ENCODE measurements around the gene SLC17A9. TPM values are rescaled to one million over a fixed set of nuclear protein-coding genes. Genes with fewer than 3 reads are reported as not detected.
A peak's percentile ranks its signal among the peaks of the same experiment; 100 is the strongest.

The SLC17A9 gene
- polyA plus RNA-seq, 3 donors, result 0.81 to 31.3 (median 0.82) TPM

- intact Hi-C loops (cut with micrococcal nuclease), result loop anchor here (2.0 kb wide), 1 partner anchor 14 kb away; the partner anchor contains the start of gene GID8 (in 2 of the 2)
- WGBS (ENCODE audit: insufficient coverage), result 7% methylated on average over 17 of the region's 19 CpGs
- Mint-ChIP-seq H3K4me1 (peaks cover 39% of the 10 kb centered on the region), H3K36me3 (peaks cover 22 to 29% of the 10 kb centered on the region in 2 donors), H3K4me3 (peak overlapping the region; percentile 79 to 86), H3K9me3 (peaks cover 3 to 10% (median 6%) of the 10 kb centered on the region in 7 donors), H3K27me3 (ENCODE audit: low read depth in 3 of 3) (no peaks in the 10 kb centered on the region), H3K27ac (peak overlapping the region; percentile 88 to 91 (median 90))
- TF ChIP-seq CTCF (IDR thresholded peaks at IDR 0.05), result no peak
- Histone ChIP-seq H2AFZ (ENCODE audit: insufficient read depth, low read depth, low read length, poor library complexity, severe bottlenecking) (peak overlapping the region; percentile 87), H3K36me3 (replicated peaks in 1 of 2; ENCODE audit: control insufficient read depth in 1 of 2, insufficient read depth in 2 of 2, low read length in 2 of 2) (peaks cover 7 to 33% of the 10 kb centered on the region in 2 donors), H3K4me3 (replicated peaks in 1 of 3; ENCODE audit: low read depth in 2 of 3, low read length in 3 of 3) (peak overlapping the region; percentile 36 to 70 (median 50)), H3K79me2 (ENCODE audit: insufficient read depth, low read length) (peaks cover 22% of the 10 kb centered on the region), H3K27ac (ENCODE audit: low read depth in 1 of 2, low read length in 2 of 2) (peak overlapping the region; percentile 88 to 90), H3K27me3 (ENCODE audit: control insufficient read depth in 2 of 2, insufficient read depth in 2 of 2, low read length in 2 of 2) (no peaks in the 10 kb centered on the region), H4K20me1 (ENCODE audit: insufficient read depth, low read length) (no peaks in the 10 kb centered on the region), H3K4me1 (ENCODE audit: control insufficient read depth in 1 of 2, insufficient read depth in 2 of 2, low read length in 2 of 2) (peaks cover 32 to 36% of the 10 kb centered on the region in 2 donors), H3K9ac (ENCODE audit: insufficient read depth, low read length, poor library complexity, severe bottlenecking) (peak overlapping the region; percentile 71), H3K9me3 (replicated peaks in 1 of 2; ENCODE audit: control insufficient read depth in 1 of 2, insufficient read depth in 1 of 2, low read length in 2 of 2) (peaks cover 6 to 8% of the 10 kb centered on the region in 2 donors), H3K4me2 (replicated peaks; ENCODE audit: extremely low read depth, low read length, poor library complexity, severe bottlenecking) (peak overlapping the region; percentile 78)
- no peak for DNase-seq
Observed at GRCh38 chr20:62952968-62953838, 694 bp downstream of the SLC17A9 start.

GRCh38 chr20:62953839-62954703 is 1.6 kb downstream of the SLC17A9 start:
- Mint-ChIP-seq H3K4me3 (peak overlapping the region; percentile 79 to 86), H3K27me3 (ENCODE audit: low read depth in 3 of 3) (no peaks in the 10 kb centered on the region), H3K4me1 (peaks cover 43% of the 10 kb centered on the region), H3K9me3 (peaks cover 0 to 2% (median under 1%) of the 10 kb centered on the region in 7 donors), H3K36me3 (peaks cover 15 to 23% of the 10 kb centered on the region in 2 donors), H3K27ac (peak overlapping the region; percentile 88 to 91 (median 90))
- Histone ChIP-seq H3K36me3 (replicated peaks in 1 of 2; ENCODE audit: control insufficient read depth in 1 of 2, insufficient read depth in 2 of 2, low read length in 2 of 2) (peaks cover 2 to 25% of the 10 kb centered on the region in 2 donors), H3K9ac (ENCODE audit: insufficient read depth, low read length, poor library complexity, severe bottlenecking) (peak overlapping the region; percentile 71), H3K4me3 (replicated peaks in 1 of 3; ENCODE audit: low read depth in 2 of 3, low read length in 3 of 3) (peak overlapping the region; percentile 36 to 70 (median 50)), H3K4me2 (replicated peaks; ENCODE audit: extremely low read depth, low read length, poor library complexity, severe bottlenecking) (peak overlapping the region; percentile 78), H4K20me1 (ENCODE audit: insufficient read depth, low read length) (no peaks in the 10 kb centered on the region), H3K79me2 (ENCODE audit: insufficient read depth, low read length) (peaks cover 22% of the 10 kb centered on the region), H3K4me1 (ENCODE audit: control insufficient read depth in 1 of 2, insufficient read depth in 2 of 2, low read length in 2 of 2) (peaks cover 34 to 38% of the 10 kb centered on the region in 2 donors), H3K9me3 (replicated peaks in 1 of 2; ENCODE audit: control insufficient read depth in 1 of 2, insufficient read depth in 1 of 2, low read length in 2 of 2) (peaks cover 2 to 4% of the 10 kb centered on the region in 2 donors), H2AFZ (ENCODE audit: insufficient read depth, low read depth, low read length, poor library complexity, severe bottlenecking) (peak overlapping the region; percentile 87), H3K27ac (ENCODE audit: low read depth in 1 of 2, low read length in 2 of 2) (peak overlapping the region; percentile 88 to 90), H3K27me3 (ENCODE audit: control insufficient read depth in 2 of 2, insufficient read depth in 2 of 2, low read length in 2 of 2) (no peaks in the 10 kb centered on the region)
- intact Hi-C loops (cut with micrococcal nuclease), result loop anchor here (2.0 kb wide), 1 partner anchor 15 kb away; the partner anchor contains the start of gene GID8 (in 2 of the 2)
- WGBS (ENCODE audit: insufficient coverage), result under 1% methylated on average over 30 of the region's 32 CpGs
- no peak for TF ChIP-seq CTCF (IDR thresholded peaks at IDR 0.05)
- DNase-seq, result peak; percentile 85 to 88 (median 87)
